ENCODE data around the gene LAIR2. TPM values are rescaled to one million over a fixed set of nuclear protein-coding genes. Genes with fewer than 3 reads are reported as not detected.

The LAIR2 gene
- 12.0 and 16.2 TPM in 2 replicates for total RNA-seq

- intact Hi-C loops (cut with micrococcal nuclease), result no loop called here
These were observed at the start of gene LAIR2 for GRCh38 chr19:54502518-54503048. Gene LAIR2 (plus strand): TSS chr19:54502831. CDS start chr19:54502919, 88 bp downstream.

DNA sequence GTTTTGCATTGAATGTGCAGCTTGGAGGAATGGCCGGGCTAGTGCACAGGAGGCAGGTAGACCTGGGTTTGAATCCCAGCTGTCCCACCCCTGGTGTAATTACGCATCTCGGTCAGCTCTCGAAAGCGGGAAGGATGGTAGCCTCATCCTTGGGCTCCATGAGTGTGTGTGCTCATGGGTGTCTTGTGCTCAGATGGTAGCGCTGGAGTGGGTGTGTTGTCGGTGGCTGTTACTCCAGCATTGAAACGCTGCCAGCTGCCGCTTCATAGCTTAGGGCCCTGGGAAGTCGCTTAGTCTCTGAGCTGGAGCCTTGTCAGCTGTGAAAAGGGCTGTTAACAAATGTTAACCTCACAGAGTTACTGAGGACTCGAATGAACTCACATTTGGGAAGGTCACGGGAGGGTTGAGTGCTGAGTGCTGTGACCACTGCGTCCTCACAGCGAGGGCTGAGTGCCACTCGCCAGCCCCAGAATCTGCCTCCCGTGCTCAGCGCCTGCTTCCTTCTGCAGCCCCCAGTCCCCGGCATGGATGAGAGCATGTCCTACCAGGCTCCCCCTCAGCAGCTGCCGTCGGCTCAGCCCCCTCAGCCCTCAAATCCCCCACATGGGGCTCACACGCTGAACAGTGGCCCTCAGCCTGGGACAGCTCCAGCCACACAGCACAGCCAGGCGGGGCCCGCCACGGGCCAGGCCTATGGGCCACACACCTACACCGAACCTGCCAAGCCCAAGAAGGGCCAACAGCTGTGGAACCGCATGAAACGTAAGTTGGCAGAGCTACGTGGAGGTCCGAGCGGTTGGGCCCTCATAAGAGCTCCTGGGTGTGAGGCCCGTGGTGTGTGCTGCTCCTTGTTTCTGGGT is 48.5 kb upstream of the LAIR2 start:
- intact Hi-C loops (cut with micrococcal nuclease), result no loop called here

- intact Hi-C loops (cut with micrococcal nuclease), result no loop called here
These were observed 47.6 kb upstream of the LAIR2 start for GRCh38 chr19:54454781-54455675.

- intact Hi-C loops (cut with micrococcal nuclease), result no loop called here
These were observed 46.7 kb upstream of the LAIR2 start for GRCh38 chr19:54455786-54456422.

DNA sequence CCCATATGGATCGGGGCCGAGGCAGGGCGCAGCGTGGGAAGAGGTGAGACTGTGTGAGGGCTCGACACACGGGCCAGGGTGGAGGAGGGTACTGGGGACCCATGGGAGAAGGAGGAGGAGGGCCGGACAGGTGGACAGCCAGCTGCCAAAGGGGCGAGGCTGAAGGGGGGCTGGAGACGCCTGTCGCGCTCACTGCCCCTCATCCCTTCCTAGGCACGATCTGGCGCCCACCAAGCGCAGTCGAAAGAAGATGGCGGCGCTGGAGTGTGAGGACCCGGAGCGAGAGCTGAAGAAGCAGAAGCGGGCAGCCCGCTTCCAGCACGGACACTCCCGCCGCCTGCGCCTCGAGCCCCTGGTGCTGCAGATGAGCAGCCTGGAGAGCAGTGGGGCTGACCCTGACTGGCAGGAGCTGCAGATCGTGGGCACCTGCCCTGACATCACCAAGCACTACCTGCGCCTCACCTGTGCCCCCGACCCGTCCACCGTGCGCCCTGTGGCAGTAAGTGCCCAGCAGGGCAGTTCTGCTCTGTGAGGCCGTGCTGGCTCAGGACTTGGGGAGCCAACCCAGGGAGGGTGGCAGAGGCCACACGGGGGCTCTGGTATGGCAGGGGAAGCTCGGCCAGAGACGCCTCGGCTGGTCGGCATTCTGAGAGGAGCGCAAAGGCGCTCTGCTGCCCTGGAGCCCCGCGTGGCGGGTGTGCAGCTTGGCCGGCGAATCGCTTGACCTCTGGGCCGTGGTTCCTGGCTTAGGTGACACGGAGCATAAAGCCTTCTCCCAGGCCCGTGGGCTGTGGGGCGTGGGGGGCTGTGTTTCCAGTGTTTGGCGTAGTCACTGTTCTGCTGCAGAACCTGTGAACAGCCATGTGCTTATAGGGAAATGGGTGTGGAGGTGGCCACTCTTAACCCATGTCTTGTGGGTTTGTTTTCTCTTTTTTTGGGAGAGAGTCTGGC is 45.9 kb upstream of the LAIR2 start:
- intact Hi-C loops (cut with micrococcal nuclease), result no loop called here

DNA sequence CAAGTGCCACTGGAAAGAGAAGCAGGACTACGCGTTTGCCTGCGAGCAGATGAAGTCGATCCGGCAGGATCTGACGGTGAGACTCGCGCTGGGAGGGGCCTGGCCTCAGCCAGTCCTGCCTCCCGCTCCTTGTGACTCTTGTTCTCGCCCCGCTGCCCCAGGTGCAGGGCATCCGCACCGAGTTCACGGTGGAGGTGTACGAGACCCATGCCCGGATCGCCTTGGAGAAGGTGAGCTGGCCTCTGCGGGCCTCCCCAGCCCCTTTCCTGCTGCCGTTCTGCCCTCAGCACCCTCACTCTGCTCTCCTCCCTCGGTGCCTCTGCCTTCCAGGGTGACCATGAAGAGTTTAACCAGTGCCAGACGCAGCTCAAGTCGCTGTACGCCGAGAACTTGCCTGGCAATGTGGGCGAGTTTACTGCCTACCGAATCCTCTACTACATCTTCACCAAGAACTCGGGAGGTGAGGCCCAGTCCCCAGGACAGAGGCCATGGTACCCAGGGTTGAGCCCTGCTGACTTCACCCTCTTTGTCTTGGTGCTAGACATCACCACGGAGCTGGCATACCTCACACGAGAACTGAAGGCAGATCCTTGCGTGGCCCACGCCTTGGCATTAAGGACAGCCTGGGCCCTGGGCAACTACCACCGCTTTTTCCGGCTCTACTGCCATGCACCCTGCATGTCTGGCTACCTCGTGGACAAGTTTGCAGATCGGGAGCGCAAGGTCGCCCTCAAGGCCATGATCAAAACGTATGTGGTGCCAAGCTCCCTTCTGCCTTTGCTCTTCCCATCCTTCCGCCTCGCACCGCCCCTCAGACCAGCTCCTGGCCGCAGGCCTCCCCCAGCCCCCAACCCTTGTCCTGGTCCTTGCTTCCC is 44.6 kb upstream of the LAIR2 start:
- intact Hi-C loops (cut with micrococcal nuclease), result no loop called here

GRCh38 chr19:54458648-54459281 is 43.9 kb upstream of the LAIR2 start:
- intact Hi-C loops (cut with micrococcal nuclease), result no loop called here

DNA sequence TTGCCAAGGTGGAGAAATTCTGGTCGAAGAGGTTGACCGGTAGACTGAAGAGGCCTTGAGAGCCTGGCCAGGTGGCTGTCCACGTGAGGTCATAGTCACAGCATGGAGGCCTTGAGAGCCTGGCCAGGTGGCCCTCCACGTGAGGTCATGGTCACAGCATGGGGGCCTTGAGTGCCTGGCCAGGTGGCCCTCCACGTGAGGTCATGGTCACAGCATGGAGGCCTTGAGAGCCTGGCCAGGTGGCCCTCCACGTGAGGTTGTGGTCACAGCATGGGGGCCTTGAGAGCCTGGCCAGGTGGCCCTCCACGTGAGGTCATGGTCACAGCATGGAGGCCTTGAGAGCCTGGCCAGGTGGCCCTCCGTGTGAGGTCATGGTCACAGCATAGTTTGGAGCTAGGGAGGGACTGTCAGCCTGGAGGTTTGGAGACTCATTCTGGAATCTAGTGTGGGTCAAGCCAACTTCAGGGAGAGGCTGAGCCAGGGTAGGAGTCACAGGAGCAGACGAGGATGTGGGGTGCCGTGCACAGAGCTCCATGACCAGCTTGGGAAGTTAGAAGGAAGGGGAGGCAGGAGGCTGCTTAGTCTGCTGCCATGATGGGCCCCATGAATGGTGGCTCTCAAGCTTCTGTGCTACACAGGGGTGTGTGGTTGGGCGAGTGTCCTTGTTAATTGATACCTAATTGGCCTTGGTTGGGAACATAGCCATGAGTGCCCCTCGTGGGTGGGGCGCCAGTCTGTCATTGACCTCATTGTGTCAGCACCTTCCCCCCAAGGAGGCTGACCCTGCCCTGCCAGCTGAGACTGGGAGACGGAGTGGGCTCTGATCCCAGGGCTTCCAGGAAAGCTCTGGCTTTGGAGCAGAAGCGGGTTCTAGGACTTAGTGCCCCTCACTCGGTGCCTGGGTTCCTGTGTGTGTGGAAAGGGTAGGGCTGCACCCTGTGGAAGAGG is 43.1 kb upstream of the LAIR2 start:
- intact Hi-C loops (cut with micrococcal nuclease), result loop anchor here (5.0 to 10.0 kb wide), 3 partner anchors 798 to 1855 kb away; partner anchors contain the start of genes PPP6R1, RPL28, TMEM238 and ZSCAN5A

- intact Hi-C loops (cut with micrococcal nuclease), result loop anchor here (5.0 to 10.0 kb wide), 3 partner anchors 797 to 1854 kb away; partner anchors contain the start of genes PPP6R1, RPL28, TMEM238 and ZSCAN5A
These were observed 42.2 kb upstream of the LAIR2 start for GRCh38 chr19:54460230-54461005.

DNA sequence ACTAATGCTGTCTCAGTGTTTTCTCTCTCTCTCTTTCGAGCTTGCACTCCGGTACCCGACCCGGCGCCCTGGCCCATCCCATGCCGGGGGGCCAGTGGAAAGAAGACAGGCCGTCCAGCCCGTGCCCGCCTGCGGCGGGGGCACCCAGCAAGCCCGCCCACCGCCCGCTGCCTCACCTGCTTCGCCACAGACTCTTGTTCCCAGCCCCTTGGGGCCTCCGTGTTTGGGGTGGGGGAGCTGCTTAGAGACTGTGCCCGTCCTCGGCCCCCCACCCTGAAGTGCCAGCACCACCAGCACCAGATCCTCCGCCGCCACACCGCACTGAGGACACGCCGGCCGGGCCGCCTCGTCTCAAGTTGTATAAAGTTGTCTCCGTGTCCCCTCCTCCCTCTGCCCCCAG is 41.4 kb upstream of the LAIR2 start:
- intact Hi-C loops (cut with micrococcal nuclease), result loop anchor here (5.0 to 10.0 kb wide), 3 partner anchors 796 to 1854 kb away; partner anchors contain the start of genes PPP6R1, RPL28, TMEM238 and ZSCAN5A

DNA sequence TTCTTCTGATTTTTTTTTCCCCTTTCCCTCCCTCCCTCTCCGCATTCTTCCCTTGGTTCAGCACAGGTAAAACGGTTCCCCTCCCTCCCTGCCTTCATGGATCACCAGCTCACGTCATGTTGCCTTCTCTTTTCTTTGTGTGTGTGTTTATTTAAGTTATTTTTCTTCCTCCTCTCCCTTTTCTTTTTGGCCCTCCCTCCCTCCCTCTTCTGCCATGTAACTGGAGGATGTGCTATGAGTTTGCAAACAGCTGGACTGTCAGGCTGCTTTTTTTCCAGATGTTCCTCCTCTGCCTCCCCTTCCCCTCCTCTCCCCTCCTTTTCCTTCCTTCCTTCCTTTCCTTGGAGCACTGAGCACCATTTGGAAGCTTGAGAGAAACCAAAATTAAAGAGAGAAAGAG is 41.0 kb upstream of the LAIR2 start:
- intact Hi-C loops (cut with micrococcal nuclease), result loop anchor here (5.0 to 10.0 kb wide), 3 partner anchors 796 to 1853 kb away; partner anchors contain the start of genes PPP6R1, RPL28, TMEM238 and ZSCAN5A

DNA sequence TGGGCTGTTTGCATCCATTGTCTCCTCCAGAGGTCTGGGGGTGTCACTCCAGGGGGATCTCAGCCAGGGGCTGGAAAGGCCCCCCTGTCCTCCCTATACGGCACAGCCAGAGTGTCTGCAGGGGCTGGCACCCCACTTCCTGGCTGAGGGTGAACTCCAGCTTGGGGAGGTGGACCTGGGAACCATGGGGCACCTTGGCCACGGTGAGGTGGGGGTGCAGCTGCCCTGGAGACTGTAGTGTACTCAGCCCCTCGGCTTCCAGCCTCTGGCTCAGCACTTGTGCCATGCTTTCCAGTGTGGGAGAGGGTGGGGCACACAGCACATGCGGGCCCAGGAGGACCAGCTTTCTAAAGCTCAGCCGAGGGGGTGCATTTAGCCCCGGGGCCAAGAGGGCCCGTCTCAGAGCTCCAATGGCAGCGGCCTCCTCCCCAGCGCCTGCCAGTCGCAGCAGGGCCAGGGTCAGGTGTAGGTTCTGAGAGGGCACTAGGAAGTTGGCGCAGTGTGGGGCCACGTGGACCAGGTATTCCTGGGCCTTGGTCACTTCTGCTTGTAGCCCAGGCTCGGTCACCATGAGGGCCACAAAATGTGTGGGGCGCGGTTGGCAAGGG is 40.5 kb upstream of the LAIR2 start:
- intact Hi-C loops (cut with micrococcal nuclease), result loop anchor here (5.0 to 10.0 kb wide), 3 partner anchors 795 to 1853 kb away; partner anchors contain the start of genes PPP6R1, RPL28, TMEM238 and ZSCAN5A

DNA sequence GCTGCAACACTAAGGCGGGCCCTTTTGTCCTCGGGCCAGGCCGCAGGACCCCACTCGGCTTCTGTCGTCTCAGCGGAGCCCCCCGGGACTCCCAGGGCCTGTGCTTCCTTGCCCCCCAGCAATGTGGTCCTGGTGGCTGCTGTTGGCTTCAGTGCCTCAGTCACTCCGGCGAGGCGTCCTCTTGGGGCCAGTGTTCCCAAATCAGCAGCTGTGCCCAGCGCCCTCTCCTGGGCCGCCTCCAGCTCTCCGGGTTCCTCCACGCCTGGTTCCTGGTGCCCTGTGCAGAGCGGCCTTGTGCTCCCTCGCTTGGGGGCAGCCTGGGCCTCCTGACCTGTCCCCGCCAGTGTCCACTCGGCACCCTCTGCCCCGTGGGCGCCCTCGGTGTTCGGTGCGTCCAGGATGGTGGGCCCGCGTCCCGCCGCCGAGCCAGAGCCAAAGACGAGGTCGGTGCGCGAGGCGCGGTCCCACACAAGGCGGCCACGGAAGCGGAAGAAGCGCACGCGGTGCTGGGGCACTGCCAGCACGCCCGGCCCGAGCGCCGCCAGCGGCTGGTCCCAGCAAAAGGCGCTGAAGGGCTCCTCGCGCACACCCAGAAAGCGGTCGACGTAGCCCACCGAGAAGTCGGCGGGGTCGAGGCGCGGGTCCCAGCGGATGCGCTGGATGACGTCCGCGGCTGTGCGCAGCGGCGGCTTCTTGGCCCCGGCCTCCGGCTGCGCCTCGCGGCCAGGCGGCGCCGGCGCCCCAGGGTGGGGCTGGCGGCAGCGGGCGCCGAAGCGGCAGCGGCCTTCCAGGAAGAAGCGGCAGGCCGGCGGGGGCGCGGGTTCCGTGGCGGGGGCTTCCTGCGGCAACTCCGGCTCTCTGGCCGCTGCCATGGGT is 39.7 kb upstream of the LAIR2 start:
- intact Hi-C loops (cut with micrococcal nuclease), result loop anchor here (1.0 to 10.0 kb wide), 4 partner anchors 14 to 1852 kb away; partner anchors contain the start of genes LENG8, PPP6R1, RPL28 and TMEM238

- intact Hi-C loops (cut with micrococcal nuclease), result loop anchor here (1.0 to 10.0 kb wide), 19 partner anchors 14 to 1851 kb away; partner anchors contain the start of genes CNOT3, FIZ1, HSPBP1 and ISOC2
These were observed 39.0 kb upstream of the LAIR2 start, which contains the start of gene LENG9 for GRCh38 chr19:54463531-54464043. Gene LENG9 (minus strand): TSS chr19:54463778. CDS start chr19:54463526, 252 bp downstream.

Measured in T-helper 1 cell treated with Interleukin-12 subunit alpha and Interleukin-12 subunit beta and Interleukin-4 antibody, amounts not matched to agents 30 ng/mL and 1 ng/mL, for 36 hours (primary cell).